ENCODE data around the gene PCOLCE2.

DNA sequence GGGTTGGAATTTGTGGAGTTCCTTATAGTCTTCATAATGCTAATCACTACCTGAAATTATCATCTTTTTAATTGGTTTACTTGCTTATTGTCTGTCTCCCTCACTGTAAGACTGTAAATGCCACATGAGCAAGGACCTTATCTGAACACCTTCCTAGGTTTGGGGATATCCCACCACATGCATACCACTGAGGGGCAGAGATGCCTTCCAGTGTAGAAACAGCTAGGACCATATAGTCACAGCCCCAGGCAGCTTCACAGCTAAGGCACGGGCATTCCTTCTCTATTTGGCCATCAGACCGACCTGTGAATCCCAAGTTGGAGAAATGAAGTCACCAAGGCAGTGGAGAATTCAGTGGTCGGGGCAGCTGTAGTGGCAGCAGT, 46.0 kb upstream of the PCOLCE2 start:
- TF ChIP-seq BRCA1 (IDR thresholded peaks at IDR 0.05; ENCODE audit: low read depth, low read length) (no peak), PBX3 (IDR thresholded peaks at IDR 0.05; ENCODE audit: insufficient replicate concordance, low read depth, low read length) (no peak), SRF (IDR thresholded peaks at IDR 0.05; ENCODE audit: low read depth in 2 of 2, low read length in 2 of 2) (no peak), HDAC6 (IDR thresholded peaks at IDR 0.05; ENCODE audit: unreplicated experiment) (no peak), NFYB (IDR thresholded peaks at IDR 0.05; ENCODE audit: insufficient read depth, low read depth, low read length) (no peak), JUNB (IDR thresholded peaks at IDR 0.05) (no peak)
- TF ChIP-seq, protein P1, sequence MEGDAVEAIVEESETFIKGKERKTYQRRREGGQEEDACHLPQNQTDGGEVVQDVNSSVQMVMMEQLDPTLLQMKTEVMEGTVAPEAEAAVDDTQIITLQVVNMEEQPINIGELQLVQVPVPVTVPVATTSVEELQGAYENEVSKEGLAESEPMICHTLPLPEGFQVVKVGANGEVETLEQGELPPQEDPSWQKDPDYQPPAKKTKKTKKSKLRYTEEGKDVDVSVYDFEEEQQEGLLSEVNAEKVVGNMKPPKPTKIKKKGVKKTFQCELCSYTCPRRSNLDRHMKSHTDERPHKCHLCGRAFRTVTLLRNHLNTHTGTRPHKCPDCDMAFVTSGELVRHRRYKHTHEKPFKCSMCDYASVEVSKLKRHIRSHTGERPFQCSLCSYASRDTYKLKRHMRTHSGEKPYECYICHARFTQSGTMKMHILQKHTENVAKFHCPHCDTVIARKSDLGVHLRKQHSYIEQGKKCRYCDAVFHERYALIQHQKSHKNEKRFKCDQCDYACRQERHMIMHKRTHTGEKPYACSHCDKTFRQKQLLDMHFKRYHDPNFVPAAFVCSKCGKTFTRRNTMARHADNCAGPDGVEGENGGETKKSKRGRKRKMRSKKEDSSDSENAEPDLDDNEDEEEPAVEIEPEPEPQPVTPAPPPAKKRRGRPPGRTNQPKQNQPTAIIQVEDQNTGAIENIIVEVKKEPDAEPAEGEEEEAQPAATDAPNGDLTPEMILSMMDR (IDR thresholded peaks at IDR 0.05 in 2 of 3, conservative IDR thresholded peaks at IDR 0.05 in 1 of 3; ENCODE audit: control insufficient read depth in 2 of 3, extremely low read depth in 1 of 3, insufficient read depth in 1 of 3, low read depth in 3 of 3, low read length in 3 of 3), result no peak

Data from GM12878 (cell line).